GM18867 (cell line): ENCODE data around the gene NEU1.
A peak's percentile ranks its signal among the peaks of the same experiment; 100 is the strongest.

Experiments
- ATAC-seq: cut with Tn5 transposase; IDR thresholded peaks from one replicate; pipeline ENCODE4 v1.9.1; 2021; ENCODE audit warnings: mild to moderate bottlenecking, moderate library complexity; ENCODE audit not compliant: unreplicated experiment

The NEU1 gene

DNA sequence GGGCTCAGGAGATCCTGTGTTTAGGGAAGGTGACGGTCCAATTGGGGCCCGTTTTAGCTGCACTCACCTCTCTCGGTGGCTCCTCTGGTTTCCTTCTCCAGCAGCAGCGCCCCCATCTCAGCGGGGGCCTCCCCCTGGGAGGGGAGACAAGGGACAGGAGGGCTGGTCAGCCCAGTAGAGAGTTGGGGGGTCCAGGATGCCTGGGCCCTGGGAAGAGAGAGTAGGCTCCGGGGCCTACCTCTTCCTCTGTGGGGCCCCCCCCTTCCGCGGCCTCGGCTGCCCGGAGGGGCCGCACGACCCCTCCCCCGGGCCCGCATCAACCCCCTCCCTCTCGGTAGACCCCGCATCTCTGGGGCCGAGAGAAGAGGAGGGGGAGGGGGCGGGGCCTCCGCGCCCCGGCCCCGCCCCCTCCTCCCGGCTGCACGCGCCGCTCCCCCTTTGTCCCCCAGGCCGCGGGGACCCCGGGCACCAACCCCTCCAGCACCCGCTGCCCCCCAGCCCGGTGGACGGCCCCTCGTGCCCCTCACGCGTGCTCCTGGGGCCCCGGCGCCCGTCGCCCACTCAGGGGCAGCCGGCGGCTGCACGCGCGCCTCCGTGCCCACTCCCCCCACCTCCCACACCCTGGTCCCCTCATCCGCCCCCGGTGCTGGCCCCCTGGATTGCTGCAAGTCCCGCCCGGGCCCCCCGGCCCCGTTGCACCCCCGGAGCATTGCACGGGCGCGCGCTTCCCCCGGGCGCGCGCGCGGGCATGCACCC, 34.4 kb upstream of the NEU1 start:
- ATAC-seq = peak; percentile 5

DNA sequence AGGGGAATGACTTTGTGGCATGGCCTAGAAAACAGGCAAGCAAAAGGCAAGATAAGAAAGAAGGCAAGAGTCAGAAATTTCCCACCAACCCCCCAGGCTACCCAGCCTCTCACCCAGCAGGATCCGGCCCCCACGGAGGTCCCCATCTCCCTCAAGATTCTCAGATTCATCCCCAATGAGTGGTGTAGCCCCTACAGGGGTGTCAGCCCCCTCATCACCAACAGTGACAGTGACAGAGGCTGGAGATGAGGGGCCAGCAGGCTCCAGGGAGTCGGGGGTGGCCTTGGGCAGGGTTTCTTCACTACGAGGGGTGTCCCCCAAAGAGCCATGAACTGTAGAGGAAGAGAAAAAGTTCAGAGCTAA, 33.9 kb upstream of the NEU1 start:
- ATAC-seq = no peak

DNA sequence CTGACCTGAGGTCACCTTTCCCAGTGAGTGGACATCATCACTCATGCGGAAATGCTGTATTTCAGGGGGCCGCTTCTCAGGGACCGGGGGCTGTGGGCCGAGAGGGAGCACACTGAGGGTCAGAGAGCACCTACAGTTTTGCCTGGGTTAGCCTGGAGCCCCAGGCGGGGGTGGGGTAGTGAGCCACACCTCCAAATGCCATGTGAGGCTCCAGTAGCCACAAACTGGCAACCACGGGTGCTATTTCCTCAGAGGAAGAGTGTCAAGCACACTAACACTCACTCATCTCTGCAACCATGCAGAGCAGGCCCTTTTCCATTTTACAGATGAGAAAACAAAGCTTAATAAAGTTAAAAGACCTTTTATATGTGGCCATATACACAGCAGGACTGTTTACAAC, 30.2 kb upstream of the NEU1 start:
- no peak for ATAC-seq

DNA sequence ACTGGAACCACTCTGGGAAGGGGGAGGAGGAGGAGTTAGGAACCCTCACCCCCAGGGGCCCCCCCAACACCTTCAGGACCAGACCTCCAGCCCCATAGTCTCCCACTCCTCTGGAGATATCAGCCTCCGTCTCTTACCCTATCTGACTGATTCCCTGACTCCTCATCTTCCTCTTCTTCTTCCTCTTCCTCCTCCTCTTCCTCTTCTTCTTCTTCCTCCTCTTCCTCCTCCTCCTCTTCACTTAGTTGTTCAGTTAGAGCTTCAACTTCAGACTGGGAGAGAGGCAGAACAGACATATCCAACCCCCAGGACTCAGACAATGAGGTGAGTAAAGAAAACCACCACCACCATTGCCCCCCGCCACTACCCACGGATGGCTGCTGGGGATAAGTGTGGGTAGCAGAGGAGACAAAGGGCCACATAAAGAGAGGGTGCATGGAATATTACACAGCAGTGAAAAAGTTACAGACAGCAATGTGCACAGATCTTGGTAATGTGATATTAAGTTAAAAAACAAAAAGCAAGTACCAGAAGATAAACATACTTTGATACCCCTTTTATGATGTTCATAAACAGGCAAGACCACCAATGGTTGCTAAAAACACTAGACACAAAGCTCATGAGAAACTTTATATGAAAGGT, 26.8 kb upstream of the NEU1 start:
- ATAC-seq = no peak

DNA sequence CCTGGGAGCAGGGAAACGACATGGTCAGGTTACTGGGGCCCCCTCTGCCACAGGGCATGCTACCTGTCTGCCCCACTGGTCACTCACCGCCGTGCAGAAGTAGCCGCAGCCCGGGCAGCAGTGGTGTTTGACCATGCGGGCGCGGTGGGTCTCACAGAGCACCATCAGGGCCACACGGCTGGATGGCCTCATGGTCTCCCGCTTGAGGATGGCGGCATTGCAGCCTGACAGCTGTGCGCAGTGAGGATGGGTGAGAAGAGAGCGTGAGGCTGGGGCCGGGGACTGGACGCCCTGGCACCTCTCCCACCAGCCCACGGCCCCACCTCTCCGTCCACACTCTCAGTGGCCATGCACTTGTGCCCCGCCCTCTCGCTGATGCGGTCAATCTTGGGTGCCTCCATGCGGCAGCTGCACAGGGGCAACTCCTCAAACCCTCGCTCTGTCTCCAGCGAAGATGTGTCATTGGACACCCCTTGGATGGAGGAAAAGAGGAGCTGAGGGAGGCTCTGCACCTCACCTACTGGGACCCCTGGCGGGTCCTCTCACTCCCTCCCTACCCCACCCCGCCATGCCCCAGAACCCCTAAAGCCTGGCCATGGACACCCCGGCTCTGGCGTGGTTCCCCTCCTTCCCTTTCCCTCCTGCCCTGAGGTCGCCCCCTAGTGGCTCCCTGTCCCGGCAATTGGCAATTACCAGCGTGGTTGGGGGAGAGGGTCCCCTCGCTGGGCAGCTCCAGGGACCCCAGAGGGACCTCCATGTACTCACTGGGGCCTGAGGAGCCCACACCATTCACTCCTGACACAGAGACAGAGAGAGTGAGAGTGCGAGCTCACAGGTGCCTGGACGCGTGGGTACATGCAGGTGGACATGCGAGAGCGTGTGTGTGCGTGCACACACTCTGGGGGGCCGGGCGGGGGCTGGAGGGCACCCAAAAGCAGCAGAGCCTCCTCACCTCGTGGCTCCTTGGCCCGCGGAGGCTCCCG, 25.9 kb upstream of the NEU1 start:
- ATAC-seq = no peak

DNA sequence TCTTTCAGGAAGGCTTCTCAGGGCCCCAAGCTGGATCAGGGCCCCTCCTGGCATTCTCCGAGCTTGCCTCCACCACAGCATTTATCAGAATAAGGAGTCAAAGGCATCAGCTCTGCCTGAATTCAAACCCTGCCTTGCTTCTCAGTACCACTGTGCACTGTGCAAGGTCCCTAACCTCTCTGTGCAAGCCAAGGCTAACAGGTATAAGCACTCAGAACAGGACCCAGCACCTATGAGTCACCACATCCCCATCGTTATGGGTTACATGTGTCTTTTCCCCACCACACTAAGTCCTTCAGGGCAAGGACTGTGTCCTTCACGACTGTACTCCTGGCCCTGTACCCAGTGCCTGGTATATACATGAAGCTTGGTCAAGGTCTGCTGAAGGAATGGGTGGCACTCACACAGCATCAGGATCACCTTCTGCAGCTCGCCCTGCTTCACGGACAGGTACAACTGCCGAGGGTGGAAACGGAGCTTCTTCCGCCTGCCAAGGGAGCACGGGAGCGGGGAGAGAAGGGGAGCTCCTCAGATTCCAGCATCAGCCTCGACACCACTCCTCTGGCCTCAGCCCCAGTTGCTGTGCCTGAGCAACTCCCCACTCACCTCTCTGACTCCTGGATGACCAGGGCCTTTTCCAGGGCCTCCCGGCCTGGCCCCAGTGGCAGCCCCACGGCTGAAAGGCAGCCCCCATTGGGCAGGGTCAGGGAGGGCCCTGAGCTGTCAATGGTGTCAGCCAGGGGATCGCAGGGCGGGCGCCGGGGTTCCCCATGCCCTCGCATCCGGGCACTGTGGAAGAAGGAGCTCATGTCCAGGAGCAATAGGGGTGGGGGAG, 24.8 kb upstream of the NEU1 start:
- no peak for ATAC-seq

DNA sequence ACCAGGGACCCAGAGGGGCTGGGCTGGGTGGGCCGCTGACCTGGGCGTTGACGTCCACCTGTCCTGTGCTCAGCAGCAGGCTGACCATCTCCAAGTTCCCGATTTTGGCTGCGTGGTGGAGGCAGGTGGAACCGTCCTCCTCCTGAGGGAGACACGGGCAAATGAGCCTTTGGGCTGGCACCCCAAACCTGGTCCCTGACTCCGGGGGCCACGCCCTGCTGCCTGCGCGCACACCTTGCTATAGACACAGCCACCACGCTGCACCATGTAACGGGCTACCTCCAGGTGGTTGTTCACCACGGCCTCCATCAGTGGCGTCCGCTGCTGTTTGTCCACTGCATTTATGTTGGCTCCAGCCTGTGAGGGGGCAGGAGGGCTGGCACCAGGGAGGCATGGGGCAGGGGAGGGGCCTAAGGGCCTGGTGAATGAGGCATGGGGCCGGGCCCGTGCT, 23.9 kb upstream of the NEU1 start:
- ATAC-seq = no peak

DNA sequence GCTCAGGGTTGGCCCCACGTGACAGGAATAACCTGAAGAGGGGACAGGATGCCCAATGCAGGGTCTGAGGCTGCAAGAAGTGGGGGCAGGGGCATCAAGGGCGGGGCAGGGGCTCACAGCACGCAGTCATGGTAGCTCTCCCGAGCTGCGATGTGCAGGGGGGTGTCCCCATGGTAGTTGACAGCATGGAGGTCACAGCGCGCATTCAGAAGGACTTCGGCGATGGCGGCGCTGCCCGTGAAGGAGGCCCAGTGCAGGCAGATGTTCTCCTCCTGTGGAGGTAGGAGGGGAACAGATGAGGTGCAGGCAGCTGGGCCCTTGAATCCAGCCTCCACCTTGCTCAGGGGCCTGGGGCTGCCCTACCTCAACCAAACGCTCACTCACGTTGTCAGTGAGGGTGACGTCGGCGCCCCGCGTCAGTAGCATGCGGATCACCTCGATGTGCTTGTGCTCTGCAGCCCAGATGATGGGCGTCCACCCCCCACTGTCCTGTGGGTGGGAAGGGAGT, 22.0 kb upstream of the NEU1 start:
- ATAC-seq = no peak

DNA sequence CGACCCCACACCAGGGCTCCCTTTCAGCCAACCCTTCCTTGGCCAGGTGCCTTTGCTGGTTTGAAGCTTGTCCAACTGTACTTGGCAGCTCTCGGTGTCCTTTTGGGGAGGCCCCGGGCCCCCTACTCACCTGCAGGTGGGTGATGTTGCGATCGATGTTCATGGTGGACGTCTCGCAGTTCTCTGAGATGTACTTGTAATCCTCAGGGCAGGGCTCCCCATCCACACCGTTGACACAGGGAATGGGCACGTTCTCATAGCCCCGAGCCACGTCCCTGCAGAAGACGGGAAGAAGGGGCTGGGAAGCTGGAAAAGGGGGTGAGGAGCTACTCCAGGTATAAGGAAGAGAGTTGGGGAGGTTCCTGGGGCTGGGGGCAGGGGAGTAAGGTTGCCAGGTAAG, 21.1 kb upstream of the NEU1 start:
- ATAC-seq = no peak

DNA sequence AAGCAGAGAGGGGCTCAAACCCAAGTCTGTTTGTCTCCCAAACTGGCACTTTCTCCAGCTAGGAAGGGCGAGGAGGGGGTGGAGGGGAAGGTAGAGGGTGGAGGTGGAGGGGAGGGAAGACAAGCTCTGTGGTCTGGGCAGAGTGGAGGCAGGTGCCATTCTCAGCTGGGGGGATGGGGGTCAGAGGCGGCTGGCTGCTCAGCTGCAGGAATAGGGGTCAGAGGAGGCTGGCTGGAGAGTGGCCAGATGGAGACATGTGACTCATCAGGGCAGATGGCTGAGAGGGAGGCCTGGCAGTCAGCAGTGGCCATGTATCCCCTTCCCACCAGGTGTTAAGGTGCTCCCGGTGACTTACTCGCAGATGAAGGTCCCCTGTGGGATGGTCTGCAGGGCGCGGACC, 19.7 kb upstream of the NEU1 start:
- ATAC-seq = no peak

DNA sequence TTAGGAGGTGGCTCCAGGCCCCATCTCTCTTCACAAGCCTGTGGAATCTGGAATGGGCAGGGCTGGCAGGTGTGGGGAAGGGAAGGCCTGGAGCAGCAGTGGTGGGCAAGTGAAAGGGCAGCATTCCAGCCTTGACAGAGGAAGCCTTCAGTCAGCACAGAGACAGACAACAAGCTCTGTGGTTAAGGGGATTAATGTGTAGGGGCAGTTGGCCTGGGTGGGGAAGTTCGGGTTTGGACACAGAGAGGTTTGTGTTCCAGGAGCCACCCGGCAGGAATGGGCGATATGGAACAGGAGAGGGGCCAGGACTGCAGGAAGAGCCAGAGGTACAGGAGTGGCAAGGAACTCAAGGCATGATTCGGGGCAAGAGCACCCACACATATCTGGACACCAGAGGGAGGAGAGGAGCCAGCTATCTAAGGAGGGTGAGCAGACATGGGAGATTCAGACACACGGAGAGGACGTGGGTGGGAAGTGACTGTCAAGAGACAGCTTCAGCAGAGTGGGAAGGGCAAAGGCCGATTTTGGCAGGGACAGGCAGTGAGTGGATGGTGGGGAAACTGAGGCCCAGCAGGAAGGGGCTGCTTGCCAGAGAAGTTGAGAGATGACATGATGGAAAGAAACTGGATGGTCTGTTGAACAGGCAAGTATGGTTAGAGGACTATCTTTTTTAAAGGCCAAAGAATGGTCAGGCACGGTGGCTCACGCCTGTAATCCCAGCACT, 18.7 kb upstream of the NEU1 start:
- no peak for ATAC-seq

DNA sequence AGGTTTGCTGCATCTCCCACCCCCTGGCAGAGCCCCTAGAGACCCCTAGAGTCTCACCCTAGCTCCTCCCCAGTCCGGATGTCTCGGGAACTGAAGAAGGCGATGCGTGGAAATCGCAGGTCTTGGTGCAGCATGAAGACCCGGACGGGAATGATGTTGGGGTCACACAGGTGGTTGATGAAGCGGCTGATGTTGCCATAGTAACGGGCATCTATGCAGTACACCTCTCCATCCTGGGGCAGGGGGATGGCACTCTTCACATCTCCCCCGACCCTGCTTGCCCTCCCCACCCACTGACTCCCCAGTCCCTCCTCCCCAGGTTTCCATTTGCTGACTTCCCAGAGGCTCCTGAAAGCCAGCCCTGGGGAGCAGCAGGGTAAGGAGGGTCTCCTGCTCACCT, 18.0 kb upstream of the NEU1 start:
- ATAC-seq = no peak

DNA sequence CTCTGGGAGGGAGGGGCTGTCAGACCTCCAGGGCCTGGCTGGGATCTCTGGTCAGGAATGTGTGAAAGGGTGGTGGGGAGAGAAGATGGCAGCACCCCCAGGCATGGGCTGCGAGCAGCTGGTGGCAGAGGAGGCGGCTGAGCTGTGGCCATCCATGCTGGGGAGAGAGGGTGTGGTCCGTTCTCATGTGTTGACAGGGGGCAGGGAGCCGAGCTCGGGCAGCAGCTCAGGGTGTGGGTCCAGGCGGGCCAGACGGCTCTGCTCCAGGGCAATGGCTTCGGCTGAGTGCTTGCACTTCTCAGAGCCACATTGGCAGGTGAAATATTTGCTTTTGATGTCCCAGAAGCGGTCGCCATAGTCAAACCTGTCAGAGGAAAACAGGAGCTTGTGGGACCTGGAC, 17.3 kb upstream of the NEU1 start:
- ATAC-seq = no peak

DNA sequence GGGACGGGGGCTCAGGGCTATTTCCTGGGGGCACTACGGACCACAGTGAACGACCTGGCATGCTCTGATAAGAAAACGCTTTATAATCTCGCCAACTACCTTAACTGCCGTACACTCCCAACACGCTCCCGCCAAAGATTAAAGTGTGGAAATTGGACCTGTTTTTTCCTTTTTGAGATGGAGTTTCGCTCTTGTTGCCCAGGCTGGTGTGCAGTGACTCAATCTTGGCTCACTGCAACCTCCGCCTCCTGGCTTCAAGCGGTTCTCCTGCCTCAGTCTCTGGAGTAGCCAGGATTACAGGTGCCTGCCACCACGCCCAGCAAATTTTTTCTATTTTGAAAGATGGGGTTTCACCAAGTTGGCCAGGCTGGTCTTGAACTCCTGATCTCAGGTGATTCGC, 16.5 kb upstream of the NEU1 start:
- no peak for ATAC-seq

DNA sequence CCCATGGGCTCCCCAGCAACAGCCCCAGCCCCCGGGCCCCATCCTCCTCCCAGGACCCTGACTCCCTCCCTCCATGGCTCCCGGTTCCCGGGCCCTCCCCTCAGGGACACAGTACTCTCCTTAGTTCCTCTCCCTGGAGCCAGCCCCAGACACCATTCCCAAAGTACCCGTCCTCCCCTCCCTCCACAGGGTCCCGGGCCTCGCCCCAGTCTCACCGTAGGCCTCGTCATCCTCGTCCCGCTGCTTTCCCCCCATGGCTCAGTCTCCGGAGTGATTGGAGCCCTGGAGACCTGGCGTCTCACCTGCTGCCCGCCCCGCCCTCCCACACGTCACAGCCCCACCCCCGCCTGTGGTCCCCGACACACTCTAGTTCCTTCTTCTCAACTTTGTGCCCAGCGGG, 16.1 kb upstream of the NEU1 start, which contains the start of gene SLC44A4:
Gene SLC44A4 (minus strand): TSS at position 272 of the 400 bp plus-strand sequence. CDS start 17 bp downstream, at position 255.
- no peak for ATAC-seq

DNA sequence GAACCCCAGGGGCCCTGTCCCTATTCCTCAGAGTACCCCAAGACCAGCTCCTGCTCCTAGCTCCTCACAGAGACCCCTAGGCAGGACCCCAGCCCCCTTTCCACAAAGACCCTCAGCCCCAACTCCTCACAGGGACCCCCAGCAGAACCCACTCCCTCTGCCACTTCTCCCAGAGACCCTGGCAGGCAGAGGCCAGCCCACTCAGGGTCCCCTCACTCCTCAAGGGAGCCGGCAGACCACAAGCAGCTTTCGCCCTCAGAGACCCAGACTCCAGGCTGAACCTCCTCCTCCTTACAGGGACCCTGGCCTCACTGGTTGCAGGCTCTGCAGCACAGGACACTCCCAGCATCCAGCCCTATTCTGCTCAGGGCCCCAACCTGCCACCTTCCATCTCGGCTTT, 15.6 kb upstream of the NEU1 start:
- no peak for ATAC-seq

DNA sequence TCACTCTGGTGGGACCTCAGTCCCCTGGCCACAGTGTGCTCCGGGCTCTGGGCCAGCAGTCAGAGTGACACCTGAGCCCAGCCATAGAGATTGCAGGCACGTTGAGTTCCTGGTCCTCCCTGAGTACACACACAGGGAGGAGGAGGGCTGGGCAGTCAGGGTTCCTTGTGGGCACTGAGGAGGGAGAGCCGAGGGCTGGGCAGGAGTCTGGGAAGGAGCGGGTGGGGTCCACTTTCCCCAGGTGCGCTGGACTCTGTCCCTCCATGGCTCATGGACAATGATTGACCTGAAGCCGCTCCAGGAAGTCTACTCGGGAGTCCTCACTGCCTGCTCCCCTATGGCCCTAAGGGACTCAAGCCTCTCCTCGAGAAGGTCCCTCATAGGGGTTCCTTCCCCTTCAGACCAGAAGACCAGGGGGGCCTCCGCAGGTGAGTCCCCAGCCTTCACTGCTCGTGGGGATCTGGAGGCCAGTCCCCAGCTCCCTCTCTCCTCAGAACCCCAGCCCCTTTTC, 15.1 kb upstream of the NEU1 start:
- ATAC-seq = no peak

DNA sequence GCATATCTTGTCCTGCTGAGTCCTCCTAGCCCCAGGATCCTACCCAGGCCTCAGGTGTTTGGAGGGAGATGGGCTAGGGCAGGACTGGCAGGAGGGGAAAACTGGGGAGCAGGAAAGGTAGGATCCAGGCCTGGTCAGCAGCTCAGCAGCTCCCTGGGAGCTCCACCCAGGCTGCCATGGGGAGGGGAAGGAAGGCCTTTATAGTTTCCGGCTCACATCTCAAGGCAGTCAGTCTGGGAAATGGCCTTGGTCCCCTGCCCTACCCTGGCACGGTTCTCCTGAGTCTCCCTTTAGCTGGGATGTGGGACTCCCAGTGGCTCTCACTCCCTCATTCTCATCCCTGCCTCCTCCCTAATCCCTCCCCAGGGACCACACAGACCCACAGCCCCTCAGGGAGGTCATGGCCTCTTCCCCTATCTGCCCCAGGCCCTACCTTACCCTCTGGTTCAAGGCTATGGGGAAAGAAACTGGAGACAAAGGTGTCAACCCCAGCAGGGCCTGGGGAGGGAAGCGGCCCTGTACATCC, 14.6 kb upstream of the NEU1 start:
- no peak for ATAC-seq

DNA sequence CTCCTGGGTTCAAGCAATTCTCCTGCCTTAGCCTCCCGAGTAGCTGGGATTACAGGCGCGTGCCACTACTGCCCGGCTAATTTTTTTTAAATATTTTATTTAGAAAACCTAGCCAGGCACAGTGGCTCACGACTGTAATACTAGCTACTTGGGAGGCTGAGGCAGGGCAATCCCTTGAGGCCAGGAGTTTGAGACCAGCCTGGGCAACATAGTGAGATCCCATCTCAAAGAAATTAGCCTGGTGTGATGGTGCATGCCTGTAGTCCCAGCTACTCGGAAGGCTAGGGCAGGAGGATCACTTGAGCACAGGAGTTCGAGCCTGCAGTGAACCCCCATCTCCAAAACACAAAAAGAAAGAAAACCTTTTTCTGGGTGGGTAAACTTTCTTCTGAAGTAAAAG, 13.7 kb upstream of the NEU1 start:
- ATAC-seq = no peak
